CD4-positive, CD25-positive, alpha-beta regulatory T cell (primary cell): Measurements from ENCODE around the gene PDZD2. TPM values are rescaled to one million over a fixed set of nuclear protein-coding genes. Genes with fewer than 3 reads are reported as not detected.
"Not testable (repeated sequence)": the region's sequence is repeated elsewhere in the genome, so short reads cannot be mapped to it uniquely, and the experiment has no call there.

Experiments
- ATAC-seq, 2 donors: fragments of 150-1000 bp; cut with Tn5 transposase; one replicate each; pipeline ENCODE4 v1.10.0; 2021; ENCODE audit warnings: low read depth in 2 of 2, moderate number of reproducible peaks in 2 of 2, moderate library complexity in 1 of 2
- DNase-seq, 3 donors: peaks; one replicate each; pipeline versions ENCODE4 v3.0.0 to v3.0.0-alpha.2; 2012 to 2022; ENCODE audit warnings: mixed read lengths in 1 of 3
- H3K27ac ChIP-seq: one replicate; pipeline ENCODE4 v1.7.0; 2013; ENCODE audit warnings: mild to moderate bottlenecking, low read length; ENCODE audit not compliant: insufficient read depth, poor library complexity, severe bottlenecking
- H3K27me3 ChIP-seq: one replicate; pipeline ENCODE4 v1.7.0; 2013; ENCODE audit warnings: low read length; ENCODE audit not compliant: control insufficient read depth, insufficient read depth
- H3K36me3 ChIP-seq: one replicate; pipeline ENCODE4 v1.7.0; 2013; ENCODE audit warnings: mild to moderate bottlenecking, low read length, moderate library complexity; ENCODE audit not compliant: control insufficient read depth, insufficient read depth
- H3K4me1 ChIP-seq: 2 replicates; pipeline ENCODE4 v1.7.0; 2013; ENCODE audit warnings: mild to moderate bottlenecking, low read length; ENCODE audit not compliant: insufficient read depth, control insufficient read depth, poor library complexity, severe bottlenecking
- H3K4me3 ChIP-seq: one replicate; pipeline ENCODE4 v1.7.0; 2013; ENCODE audit warnings: low read depth, mild to moderate bottlenecking, low read length, moderate library complexity
- H3K9me3 ChIP-seq, 2 experiments: 1 replicate in 1 of 2; 2 replicates in 1 of 2; pipeline ENCODE4 v1.7.0; 2013; ENCODE audit warnings: low read length in 2 of 2, mild to moderate bottlenecking in 1 of 2, moderate library complexity in 1 of 2; ENCODE audit not compliant: control insufficient read depth in 2 of 2
- H3K27ac Mint-ChIP-seq, 3 donors: one replicate each; pipeline ENCODE4 v1.8.0; 2020 to 2022; ENCODE audit warnings: mild to moderate bottlenecking in 3 of 3, mixed read lengths in 3 of 3, moderate library complexity in 2 of 3
- H3K27me3 Mint-ChIP-seq: one replicate; pipeline ENCODE4 v1.8.0; 2022; ENCODE audit warnings: mild to moderate bottlenecking, mixed read lengths
- H3K36me3 Mint-ChIP-seq: one replicate; pipeline ENCODE4 v1.8.0; 2020; ENCODE audit warnings: mixed read lengths
- H3K4me1 Mint-ChIP-seq, 4 donors: one replicate each; pipeline ENCODE4 v1.8.0; 2020 to 2022; ENCODE audit warnings: mixed read lengths in 4 of 4, mild to moderate bottlenecking in 1 of 4
- H3K4me3 Mint-ChIP-seq, 4 donors: one replicate each; pipeline ENCODE4 v1.8.0; 2020 to 2022; ENCODE audit warnings: mild to moderate bottlenecking in 4 of 4, mixed read lengths in 4 of 4, moderate library complexity in 3 of 4
- H3K9me3 Mint-ChIP-seq, 7 donors: one replicate each; pipeline ENCODE4 v1.8.0; 2020 to 2022; ENCODE audit warnings: mixed read lengths in 7 of 7, mild to moderate bottlenecking in 3 of 7, moderate library complexity in 2 of 7
- polyA plus RNA-seq, 4 donors: library from polyadenylated mRNA; unstranded; fragments of 300-500 nt; fragmentation: Illumina TruSeq; gene quantifications; one replicate each; pipeline ENCODE4 v1.2.3, GENCODE V29; 2021
- total RNA-seq: library from RNA; stranded (reverse); gene quantifications from one replicate; pipeline ENCODE4 v1.2.3, GENCODE V29; 2022

Gene PDZD2
- total and polyA plus RNA-seq, 5 donors from 2014 or later = 0.06 to 1.3 (median 0.25) TPM

- Mint-ChIP-seq H3K36me3 (no peaks in the 10 kb centered on the region), H3K4me1 (no peaks in the 10 kb centered on the region), H3K4me3 (no peak overlapping the region), H3K27ac (no peak overlapping the region), H3K9me3 (peaks cover 0 to 3% (median 0%) of the 10 kb centered on the region in 7 donors), H3K27me3 (no peaks in the 10 kb centered on the region)
- Histone ChIP-seq H3K9me3 (no peaks in the 10 kb centered on the region), H3K4me3 (no peak overlapping the region), H3K36me3 (no peaks in the 10 kb centered on the region), H3K27ac (no peak overlapping the region), H3K4me1 (no peaks in the 10 kb centered on the region), H3K27me3 (no peaks in the 10 kb centered on the region)
- DNase-seq (no peak), ATAC-seq (no peak)
Measured at GRCh38 chr5:31675472-31675871, 36.5 kb downstream of the PDZD2 start.

DNA sequence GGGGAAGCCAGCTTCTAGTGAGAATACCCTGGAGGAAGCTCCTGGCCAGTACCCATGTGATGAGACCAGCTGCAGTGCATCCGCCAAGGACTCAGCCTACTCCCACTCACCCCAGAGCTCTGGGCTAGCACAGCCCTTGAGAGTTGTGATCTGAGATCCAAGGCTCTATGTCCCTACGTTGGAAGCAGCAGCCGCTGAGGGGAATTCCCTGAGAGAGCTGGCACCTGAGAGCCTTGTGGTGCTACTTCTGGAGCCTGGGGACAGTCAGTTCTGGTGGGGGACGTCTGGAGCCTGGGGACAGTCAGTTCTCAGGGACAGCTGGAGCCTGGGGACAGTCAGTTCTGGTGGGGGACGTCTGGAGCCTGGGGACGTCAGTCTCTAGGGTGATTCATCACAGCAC, 39.2 kb downstream of the PDZD2 start:
- no peak for DNase-seq
- no peak for ATAC-seq
- Mint-ChIP-seq H3K4me1 (no peaks in the 10 kb centered on the region), H3K9me3 (peaks cover 0 to 3% (median 0%) of the 10 kb centered on the region in 7 donors), H3K27ac (no peak overlapping the region), H3K27me3 (no peaks in the 10 kb centered on the region), H3K4me3 (no peak overlapping the region), H3K36me3 (no peaks in the 10 kb centered on the region)
- Histone ChIP-seq H3K4me3 (no peak overlapping the region), H3K36me3 (no peaks in the 10 kb centered on the region), H3K9me3 (no peaks in the 10 kb centered on the region), H3K27me3 (no peaks in the 10 kb centered on the region), H3K27ac (no peak overlapping the region), H3K4me1 (no peaks in the 10 kb centered on the region)

DNA sequence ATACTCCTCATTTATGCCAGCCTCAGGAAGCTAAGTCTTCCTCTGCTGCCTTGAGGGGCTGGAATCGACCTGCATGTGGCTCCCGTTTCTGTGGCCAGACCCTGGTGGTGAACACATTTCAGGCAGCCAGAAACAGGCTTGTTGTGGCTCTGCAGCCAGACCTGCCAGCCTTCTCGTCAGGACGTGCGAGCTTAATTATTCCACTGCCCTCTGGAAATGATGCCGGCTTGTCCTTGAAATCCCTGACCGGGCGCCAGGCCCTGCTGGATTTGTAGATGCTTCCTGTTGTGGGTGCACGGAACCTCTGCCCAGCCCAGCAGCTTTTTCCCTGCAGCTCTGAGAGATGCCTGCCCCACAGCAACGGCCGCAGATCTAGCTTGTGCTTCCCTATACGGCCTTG, 41.6 kb downstream of the PDZD2 start:
- Mint-ChIP-seq H3K9me3 (peaks cover 0 to 3% (median 0%) of the 10 kb centered on the region in 7 donors), H3K27me3 (peaks cover 7% of the 10 kb centered on the region), H3K27ac (no peak overlapping the region), H3K36me3 (no peaks in the 10 kb centered on the region), H3K4me3 (no peak overlapping the region), H3K4me1 (no peaks in the 10 kb centered on the region)
- Histone ChIP-seq H3K9me3 (no peaks in the 10 kb centered on the region), H3K27me3 (no peaks in the 10 kb centered on the region), H3K36me3 (no peaks in the 10 kb centered on the region), H3K27ac (no peak overlapping the region), H3K4me3 (no peak overlapping the region), H3K4me1 (no peaks in the 10 kb centered on the region)
- ATAC-seq (no peak), DNase-seq (no peak)

- Histone ChIP-seq H3K36me3 (no peaks in the 10 kb centered on the region), H3K9me3 (no peaks in the 10 kb centered on the region), H3K4me3 (no peak overlapping the region), H3K4me1 (no peaks in the 10 kb centered on the region), H3K27me3 (no peaks in the 10 kb centered on the region), H3K27ac (no peak overlapping the region)
- Mint-ChIP-seq H3K36me3 (no peaks in the 10 kb centered on the region), H3K27ac (no peak overlapping the region), H3K9me3 (peaks cover 0 to 2% (median 0%) of the 10 kb centered on the region in 7 donors), H3K4me1 (no peaks in the 10 kb centered on the region), H3K27me3 (peaks cover 7% of the 10 kb centered on the region), H3K4me3 (no peak overlapping the region)
- DNase-seq = no peak
- no peak for ATAC-seq
Measured at GRCh38 chr5:31682025-31682424, 43.1 kb downstream of the PDZD2 start.

DNA sequence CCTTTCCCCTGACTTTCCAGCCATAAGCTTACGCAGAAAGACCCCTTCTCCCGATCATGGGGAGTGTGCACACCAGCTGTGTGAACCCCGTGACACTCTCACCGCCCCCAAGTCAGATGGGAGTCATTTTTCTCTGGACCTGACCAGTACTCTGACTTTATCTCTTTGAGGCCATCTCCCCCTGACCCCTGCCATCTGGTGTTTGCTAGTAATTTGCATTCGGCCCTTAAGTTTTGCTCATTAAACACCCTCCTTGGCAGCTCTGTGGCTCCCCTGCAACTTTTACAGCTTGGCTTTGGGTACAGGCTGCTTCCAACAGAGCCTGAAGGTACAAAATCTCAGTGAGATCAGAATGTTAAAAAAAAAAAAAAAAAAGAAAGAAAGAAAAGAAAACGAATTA, 43.9 kb downstream of the PDZD2 start:
- Histone ChIP-seq H3K9me3 (no peaks in the 10 kb centered on the region), H3K27me3 (no peaks in the 10 kb centered on the region), H3K4me3 (no peak overlapping the region), H3K27ac (no peak overlapping the region), H3K36me3 (no peaks in the 10 kb centered on the region), H3K4me1 (no peaks in the 10 kb centered on the region)
- peaks cover 0 to 2% (median 0%) of the 10 kb centered on the region in 7 donors for H3K9me3 Mint-ChIP-seq
- no peaks in the 10 kb centered on the region for H3K4me1 Mint-ChIP-seq
- DNase-seq = no peak
- H3K27ac Mint-ChIP-seq = no peak overlapping the region
- no peak overlapping the region for H3K4me3 Mint-ChIP-seq
- no peak for ATAC-seq
- no peaks in the 10 kb centered on the region for H3K36me3 Mint-ChIP-seq
- H3K27me3 Mint-ChIP-seq = peaks cover 7% of the 10 kb centered on the region

GRCh38 chr5:31688515-31689092, 49.7 kb downstream of the PDZD2 start:
- Mint-ChIP-seq H3K4me1 (no peaks in the 10 kb centered on the region), H3K4me3 (no peak overlapping the region), H3K27ac (no peak overlapping the region), H3K36me3 (no peaks in the 10 kb centered on the region), H3K9me3 (peaks cover 0 to 2% (median 0%) of the 10 kb centered on the region in 7 donors), H3K27me3 (peaks cover 7% of the 10 kb centered on the region)
- no peaks in the 10 kb centered on the region for H3K9me3 ChIP-seq
- no peaks in the 10 kb centered on the region for H3K4me1 ChIP-seq
- no peak overlapping the region for H3K4me3 ChIP-seq
- no peaks in the 10 kb centered on the region for H3K27me3 ChIP-seq
- ATAC-seq (no peak), DNase-seq (no peak)
- no peak overlapping the region for H3K27ac ChIP-seq
- no peaks in the 10 kb centered on the region for H3K36me3 ChIP-seq

- ATAC-seq, H3K4me1 Mint-ChIP-seq, DNase-seq, H3K9me3 Mint-ChIP-seq, H3K4me3 Mint-ChIP-seq, H3K27me3 ChIP-seq, H3K36me3 Mint-ChIP-seq, H3K27me3 Mint-ChIP-seq, H3K4me1 ChIP-seq, H3K4me3 ChIP-seq, H3K27ac Mint-ChIP-seq, H3K9me3 ChIP-seq, H3K36me3 ChIP-seq, H3K27ac ChIP-seq: not testable (repeated sequence)
Measured at GRCh38 chr5:31691408-31691807, 52.5 kb downstream of the PDZD2 start.

DNA sequence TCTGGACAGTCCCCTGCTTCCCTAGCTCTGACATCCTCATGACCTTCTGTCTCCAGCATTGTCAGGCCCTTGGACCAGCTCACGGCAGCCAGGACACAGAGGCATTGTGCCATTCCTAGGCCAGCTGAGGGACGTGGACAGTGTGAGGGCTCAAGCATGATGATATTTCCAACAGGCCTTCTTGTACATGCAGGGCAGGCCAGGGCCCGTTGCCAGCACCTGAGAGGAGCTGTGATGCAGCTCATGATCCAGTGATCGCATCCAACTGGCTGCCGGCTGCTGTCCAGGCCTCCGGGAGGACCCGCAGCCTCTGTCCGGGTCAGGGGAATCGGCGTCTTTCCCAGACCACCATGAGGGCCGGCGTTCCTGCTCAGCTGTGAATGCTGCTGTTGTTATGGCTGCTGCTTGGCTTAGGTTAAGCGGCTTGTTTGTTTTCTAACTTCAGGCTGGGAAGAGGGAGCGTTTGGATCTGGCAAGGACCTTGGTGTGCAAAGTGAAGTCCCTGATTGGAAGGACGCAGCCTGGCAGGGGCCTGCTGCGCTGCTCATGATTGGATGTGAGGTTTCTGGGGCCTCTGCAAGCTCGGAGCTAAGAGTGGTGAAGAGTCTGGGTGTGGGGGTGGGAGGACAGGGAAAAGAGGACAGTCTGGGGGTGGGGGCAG, 53.8 kb downstream of the PDZD2 start:
- Histone ChIP-seq H3K4me3 (no peak overlapping the region), H3K27ac (no peak overlapping the region), H3K4me1 (no peaks in the 10 kb centered on the region), H3K9me3 (no peaks in the 10 kb centered on the region), H3K27me3 (no peaks in the 10 kb centered on the region), H3K36me3 (no peaks in the 10 kb centered on the region)
- H3K27me3 Mint-ChIP-seq = no peaks in the 10 kb centered on the region
- ATAC-seq = no peak
- H3K4me3 Mint-ChIP-seq = peak overlapping the region in 1 of 4 donors; percentile 47
- H3K36me3 Mint-ChIP-seq = no peaks in the 10 kb centered on the region
- DNase-seq = no peak
- H3K9me3 Mint-ChIP-seq = peaks cover 0 to 1% (median 0%) of the 10 kb centered on the region in 7 donors
- no peak overlapping the region for H3K27ac Mint-ChIP-seq
- H3K4me1 Mint-ChIP-seq = no peaks in the 10 kb centered on the region
